ENCODE data around the gene LASP1.

The LASP1 gene

GRCh38 chr17:38861399-38861843, 8.4 kb upstream of the LASP1 start:
- no peak for TF ChIP-seq CTCF (IDR thresholded peaks at IDR 0.05; ENCODE audit: extremely low read depth, insufficient read depth, missing control alignments)
- DNase-seq (ENCODE audit: low spot score): peak; percentile 9
- in situ Hi-C loops (cut with MboI; ENCODE audit: low pct_unique_long_range_greater_than_20kb, low sequenced_read_pairs, unreplicated experiment): no loop called here

GRCh38 chr17:38864636-38865398, 5.0 kb upstream of the LASP1 start:
- DNase-seq (ENCODE audit: low spot score): no peak
- no peak for TF ChIP-seq CTCF (IDR thresholded peaks at IDR 0.05; ENCODE audit: extremely low read depth, insufficient read depth, missing control alignments)
- in situ Hi-C loops (cut with MboI; ENCODE audit: low pct_unique_long_range_greater_than_20kb, low sequenced_read_pairs, unreplicated experiment): no loop called here

DNA sequence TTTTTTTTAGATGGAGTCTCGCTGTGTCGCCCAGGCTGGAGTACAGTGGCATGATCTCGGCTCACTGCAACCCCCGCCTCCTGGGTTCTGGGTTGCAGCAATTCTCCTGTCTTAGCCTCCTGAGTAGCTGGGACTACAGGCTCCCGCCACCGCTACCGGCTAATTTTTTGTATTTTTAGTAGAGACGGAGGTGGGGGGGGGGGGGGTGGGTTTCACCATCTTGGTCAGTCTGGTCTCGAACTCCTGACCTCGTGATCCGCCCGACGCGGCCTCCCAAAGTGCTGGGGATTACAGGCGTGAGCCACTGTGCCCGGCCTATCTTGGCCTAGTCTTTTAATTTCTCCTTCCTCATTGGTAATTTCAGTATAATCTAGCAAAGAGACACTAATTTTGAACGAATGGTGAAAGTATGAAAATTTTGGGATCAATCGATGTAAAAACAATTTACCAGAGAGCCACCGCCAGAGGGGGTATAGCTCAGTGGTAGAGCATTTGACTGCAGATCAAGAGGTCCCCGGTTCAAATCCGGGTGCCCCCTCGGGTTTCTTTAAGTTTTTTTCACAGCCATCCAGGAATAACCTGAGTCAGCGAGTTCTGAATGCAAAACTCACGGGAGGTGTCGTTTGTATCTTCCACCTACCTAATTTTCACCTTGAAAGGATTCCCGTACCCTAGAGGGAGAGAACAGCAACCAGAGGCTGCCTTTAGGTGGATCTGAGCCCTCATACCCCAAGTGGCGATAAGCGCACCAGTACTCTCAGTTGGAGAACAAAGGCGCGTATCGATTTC, 2.5 kb upstream of the LASP1 start:
- in situ Hi-C loops (cut with MboI; ENCODE audit: low pct_unique_long_range_greater_than_20kb, low sequenced_read_pairs, unreplicated experiment): no loop called here
- no peak for DNase-seq (ENCODE audit: low spot score)
- peak; percentile 16 for TF ChIP-seq CTCF (IDR thresholded peaks at IDR 0.05; ENCODE audit: extremely low read depth, insufficient read depth, missing control alignments)

GRCh38 chr17:38867968-38868816, 1.7 kb upstream of the LASP1 start:
- in situ Hi-C loops (cut with MboI; ENCODE audit: low pct_unique_long_range_greater_than_20kb, low sequenced_read_pairs, unreplicated experiment): no loop called here

DNA sequence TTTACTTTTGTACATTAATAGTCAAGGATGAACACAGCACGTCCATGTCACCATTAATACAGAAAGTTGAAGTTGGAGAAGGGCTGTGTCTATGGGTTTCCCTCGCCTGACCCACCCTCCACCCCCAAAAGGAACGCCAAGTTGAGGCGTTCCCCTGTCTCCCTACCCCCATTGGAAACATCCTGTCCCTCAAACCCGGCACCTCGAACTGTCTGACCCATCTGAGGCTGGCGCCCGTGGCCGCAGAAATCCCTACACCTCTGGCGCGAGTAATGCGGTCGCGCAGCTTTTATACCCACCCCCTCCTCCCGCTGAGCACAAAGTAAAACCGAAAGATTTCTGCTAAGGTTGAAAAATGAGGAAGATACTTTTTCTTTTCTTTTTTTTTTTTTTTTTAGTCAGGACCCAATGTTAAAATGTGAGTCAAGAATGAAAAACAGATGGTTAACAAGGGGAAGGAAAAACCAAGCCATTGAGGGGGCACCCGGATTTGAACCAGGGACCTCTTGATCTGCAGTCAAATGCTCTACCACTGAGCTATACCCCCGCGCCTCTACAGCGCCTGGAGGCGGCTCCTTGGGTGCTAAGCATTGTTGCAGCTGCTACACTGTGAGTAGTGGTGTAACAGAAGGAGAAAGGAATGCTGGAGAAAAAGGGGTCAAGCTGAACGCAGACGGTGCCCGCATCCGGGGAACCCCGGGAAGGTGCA, 887 bp upstream of the LASP1 start:
- DNase-seq (ENCODE audit: low spot score): peak; percentile 84
- peak; percentile 50 for TF ChIP-seq CTCF (IDR thresholded peaks at IDR 0.05; ENCODE audit: extremely low read depth, insufficient read depth, missing control alignments)
- in situ Hi-C loops (cut with MboI; ENCODE audit: low pct_unique_long_range_greater_than_20kb, low sequenced_read_pairs, unreplicated experiment): no loop called here

More at GRCh38 chr17:38867968-38868816, 1.7 kb upstream of the LASP1 start:
- TF ChIP-seq CTCF (IDR thresholded peaks at IDR 0.05; ENCODE audit: extremely low read depth, insufficient read depth, missing control alignments): no peak
- peak; percentile 54 for DNase-seq (ENCODE audit: low spot score)

Measured in GM13977 (cell line).